Muscle layer of colon (tissue), 2 donors: ENCODE results near the gene TLE1.
"Not testable (repeated sequence)": the region's sequence is repeated elsewhere in the genome, so short reads cannot be mapped to it uniquely, and the experiment has no call there.

Source experiments
- H3K27ac ChIP-seq: one replicate; pipeline ENCODE4 v1.7.0; 2013; ENCODE audit warnings: low read depth, mild to moderate bottlenecking, low read length, moderate library complexity
- H3K27me3 ChIP-seq, 2 donors: one replicate each; pipeline ENCODE4 v1.7.0; 2013; ENCODE audit warnings: low read length in 2 of 2, mild to moderate bottlenecking in 2 of 2; ENCODE audit not compliant: insufficient read depth in 2 of 2, control insufficient read depth in 1 of 2
- H3K36me3 ChIP-seq: one replicate; pipeline ENCODE4 v1.7.0; 2013; ENCODE audit warnings: mild to moderate bottlenecking, low read length; ENCODE audit not compliant: insufficient read depth
- H3K4me1 ChIP-seq: one replicate; pipeline ENCODE4 v1.7.0; 2013; ENCODE audit warnings: mild to moderate bottlenecking, low read length; ENCODE audit not compliant: insufficient read depth
- H3K4me3 ChIP-seq, 2 donors: one replicate each; pipeline ENCODE4 v1.7.0; 2013; ENCODE audit warnings: low read length in 2 of 2, low read depth in 1 of 2, mild to moderate bottlenecking in 1 of 2, moderate library complexity in 1 of 2
- H3K9ac ChIP-seq: one replicate; pipeline ENCODE4 v1.7.0; 2013; ENCODE audit warnings: low read length
- H3K9me3 ChIP-seq: one replicate; pipeline ENCODE4 v1.7.0; 2013; ENCODE audit warnings: mild to moderate bottlenecking, low read length
- donor health status: abdominal sarcoma.
- donor health status: Adenocarcinoma of cecum.

TLE1 gene

GRCh38 chr9:81716409-81716808, 27.1 kb upstream of the TLE1 start:
- no peak overlapping the region for H3K4me3 ChIP-seq
- no peaks in the 10 kb centered on the region for H3K36me3 ChIP-seq
- H3K27ac ChIP-seq = no peak overlapping the region
- no peaks in the 10 kb centered on the region for H3K27me3 ChIP-seq
- H3K9ac ChIP-seq = no peak overlapping the region
- no peaks in the 10 kb centered on the region for H3K9me3 ChIP-seq
- no peaks in the 10 kb centered on the region for H3K4me1 ChIP-seq

- Histone ChIP-seq H3K36me3 (no peaks in the 10 kb centered on the region), H3K9ac (no peak overlapping the region), H3K27me3 (no peaks in the 10 kb centered on the region), H3K9me3 (no peaks in the 10 kb centered on the region), H3K27ac (no peak overlapping the region), H3K4me1 (no peaks in the 10 kb centered on the region), H3K4me3 (no peak overlapping the region)
Measured at GRCh38 chr9:81705578-81705977, 16.2 kb upstream of the TLE1 start.

GRCh38 chr9:81694541-81694940, 5.2 kb upstream of the TLE1 start:
- H3K27ac ChIP-seq = no peak overlapping the region
- H3K9ac ChIP-seq = no peak overlapping the region
- no peaks in the 10 kb centered on the region for H3K9me3 ChIP-seq
- H3K4me3 ChIP-seq = no peak overlapping the region
- H3K4me1 ChIP-seq = no peaks in the 10 kb centered on the region
- H3K36me3 ChIP-seq = no peaks in the 10 kb centered on the region
- no peaks in the 10 kb centered on the region for H3K27me3 ChIP-seq

GRCh38 chr9:81693671-81694378, 4.5 kb upstream of the TLE1 start:
- Histone ChIP-seq H3K9me3 (no peaks in the 10 kb centered on the region), H3K9ac (no peak overlapping the region), H3K27me3 (no peaks in the 10 kb centered on the region), H3K4me1 (no peaks in the 10 kb centered on the region), H3K27ac (no peak overlapping the region), H3K4me3 (no peak overlapping the region), H3K36me3 (no peaks in the 10 kb centered on the region)

GRCh38 chr9:81690251-81690851, 1.0 kb upstream of the TLE1 start:
- Histone ChIP-seq H3K27ac (peak overlapping the region; percentile 73), H3K4me3 (peak overlapping the region; percentile 55 to 76), H3K4me1 (peaks cover 11% of the 10 kb centered on the region), H3K27me3 (no peaks in the 10 kb centered on the region), H3K9ac (no peak overlapping the region), H3K9me3 (no peaks in the 10 kb centered on the region), H3K36me3 (peaks cover 2% of the 10 kb centered on the region)

- H3K9me3 ChIP-seq, H3K27me3 ChIP-seq: not testable (repeated sequence)
- Histone ChIP-seq H3K4me1 (peaks cover 24% of the 10 kb centered on the region), H3K36me3 (peaks cover 15% of the 10 kb centered on the region), H3K27ac (peak overlapping the region; percentile 96), H3K4me3 (peak overlapping the region; percentile 63 to 81), H3K9ac (peak overlapping the region; percentile 57)
Measured at GRCh38 chr9:81689093-81689342, 329 bp downstream of the TLE1 start.

- Histone ChIP-seq H3K4me3 (peak overlapping the region; percentile 63 to 81), H3K9ac (peak overlapping the region; percentile 57), H3K36me3 (peaks cover 20% of the 10 kb centered on the region), H3K27ac (peak overlapping the region; percentile 96), H3K4me1 (peaks cover 29% of the 10 kb centered on the region)
- H3K9me3 ChIP-seq, H3K27me3 ChIP-seq: not testable (repeated sequence)
Measured at GRCh38 chr9:81688262-81689092, 870 bp downstream of the TLE1 start.

- peak overlapping the region; percentile 18 for H3K9ac ChIP-seq
- no peaks in the 10 kb centered on the region for H3K9me3 ChIP-seq
- no peaks in the 10 kb centered on the region for H3K27me3 ChIP-seq
- peak overlapping the region; percentile 63 to 81 for H3K4me3 ChIP-seq
- H3K4me1 ChIP-seq = peaks cover 37% of the 10 kb centered on the region
- H3K36me3 ChIP-seq = peaks cover 26% of the 10 kb centered on the region
- peak overlapping the region; percentile 96 for H3K27ac ChIP-seq
Measured at GRCh38 chr9:81687521-81688261, 1.7 kb downstream of the TLE1 start.

- peak overlapping the region; percentile 96 for H3K27ac ChIP-seq
- H3K4me1 ChIP-seq = peaks cover 43% of the 10 kb centered on the region
- H3K36me3 ChIP-seq = peaks cover 26% of the 10 kb centered on the region
Measured at GRCh38 chr9:81686614-81687520, 2.5 kb downstream of the TLE1 start.

GRCh38 chr9:81685763-81686613, 3.4 kb downstream of the TLE1 start:
- H3K9ac ChIP-seq = peak overlapping the region; percentile 18

More at GRCh38 chr9:81686614-81687520, 2.5 kb downstream of the TLE1 start:
- Histone ChIP-seq H3K27me3 (no peaks in the 10 kb centered on the region), H3K9ac (peak overlapping the region; percentile 18), H3K4me3 (peak overlapping the region; percentile 63 to 81), H3K9me3 (no peaks in the 10 kb centered on the region)

More at GRCh38 chr9:81685763-81686613, 3.4 kb downstream of the TLE1 start:
- H3K27ac ChIP-seq = peak overlapping the region; percentile 96
- H3K4me3 ChIP-seq = peak overlapping the region in 1 of 2 donors; percentile 63
- peaks cover 26% of the 10 kb centered on the region for H3K36me3 ChIP-seq
- H3K27me3 ChIP-seq = no peaks in the 10 kb centered on the region
- H3K4me1 ChIP-seq = peaks cover 43% of the 10 kb centered on the region
- H3K9me3 ChIP-seq = no peaks in the 10 kb centered on the region
